WERI-Rb-1 (cell line): ENCODE results near the gene SCYGR2.

Source experiments
- DNase-seq: peaks from one replicate; pipeline ENCODE4 v3.0.0-alpha.2; 2020
- H3K27ac ChIP-seq: fragments of 250-450 bp; sonication (Bioruptor Pico); 2 replicates; pipeline ENCODE4 v1.5.1; 2020; ENCODE audit warnings: mild to moderate bottlenecking, moderate library complexity
- H3K27me3 ChIP-seq: fragments of 250-450 bp; sonication (Bioruptor Pico); 2 replicates; pipeline ENCODE4 v1.5.1; 2021; ENCODE audit warnings: mild to moderate bottlenecking, low read depth, moderate library complexity; ENCODE audit not compliant: insufficient read depth, severe bottlenecking
- H3K36me3 ChIP-seq: fragments of 250-450 bp; sonication (Bioruptor Pico); 2 replicates; pipeline ENCODE4 v1.5.1; 2020; ENCODE audit warnings: mild to moderate bottlenecking, moderate library complexity
- H3K4me3 ChIP-seq: 2 replicates; pipeline ENCODE4 v1.5.1; 2011; ENCODE audit warnings: low read depth, mild to moderate bottlenecking, control low read depth, low read length
- H3K9me3 ChIP-seq: fragments of 250-450 bp; sonication (Bioruptor Pico); 2 replicates; pipeline ENCODE4 v1.5.1; 2021; ENCODE audit warnings: mild to moderate bottlenecking, moderate library complexity; ENCODE audit not compliant: severe bottlenecking
- CTCF ChIP-seq: IDR thresholded peaks from 2 replicates; pipeline ENCODE4 v1.5.1; 2011; ENCODE audit warnings: low read depth, mild to moderate bottlenecking, control low read depth, inconsistent platforms, low read length

SCYGR2 gene

GRCh38 chr2:227570615-227571014 lies 28.1 kb upstream of the SCYGR2 start:
- TF ChIP-seq CTCF, result no peak
- no peaks in the 10 kb centered on the region for H3K27me3 ChIP-seq
- no peak for DNase-seq
- no peaks in the 10 kb centered on the region for H3K36me3 ChIP-seq
- no peak overlapping the region for H3K27ac ChIP-seq
- H3K4me3 ChIP-seq, result no peak overlapping the region
- H3K9me3 ChIP-seq, result no peaks in the 10 kb centered on the region

GRCh38 chr2:227576110-227576509 lies 22.6 kb upstream of the SCYGR2 start:
- no peaks in the 10 kb centered on the region for H3K9me3 ChIP-seq
- H3K36me3 ChIP-seq, result no peaks in the 10 kb centered on the region
- no peak for DNase-seq
- TF ChIP-seq CTCF, result no peak
- no peak overlapping the region for H3K4me3 ChIP-seq
- no peak overlapping the region for H3K27ac ChIP-seq
- H3K27me3 ChIP-seq, result no peaks in the 10 kb centered on the region

- DNase-seq, result no peak
Measured at GRCh38 chr2:227576812-227577211, 21.9 kb upstream of the SCYGR2 start.

GRCh38 chr2:227577555-227577954 lies 21.1 kb upstream of the SCYGR2 start:
- no peak for TF ChIP-seq CTCF
- H3K9me3 ChIP-seq, result no peaks in the 10 kb centered on the region
- DNase-seq, result no peak
- no peaks in the 10 kb centered on the region for H3K27me3 ChIP-seq
- no peak overlapping the region for H3K4me3 ChIP-seq
- no peaks in the 10 kb centered on the region for H3K36me3 ChIP-seq
- no peak overlapping the region for H3K27ac ChIP-seq

More at GRCh38 chr2:227576812-227577211, 21.9 kb upstream of the SCYGR2 start:
- no peak for TF ChIP-seq CTCF
- Histone ChIP-seq H3K9me3 (no peaks in the 10 kb centered on the region), H3K27ac (no peak overlapping the region), H3K36me3 (no peaks in the 10 kb centered on the region), H3K4me3 (no peak overlapping the region), H3K27me3 (no peaks in the 10 kb centered on the region)

GRCh38 chr2:227578642-227579041 lies 20.1 kb upstream of the SCYGR2 start:
- Histone ChIP-seq H3K9me3 (no peaks in the 10 kb centered on the region), H3K27ac (no peak overlapping the region), H3K27me3 (no peaks in the 10 kb centered on the region), H3K4me3 (no peak overlapping the region), H3K36me3 (no peaks in the 10 kb centered on the region)
- DNase-seq, result no peak
- TF ChIP-seq CTCF, result no peak

- no peak for TF ChIP-seq CTCF
- H3K27ac ChIP-seq, result no peak overlapping the region
- no peaks in the 10 kb centered on the region for H3K36me3 ChIP-seq
- no peaks in the 10 kb centered on the region for H3K9me3 ChIP-seq
- DNase-seq, result no peak
- H3K4me3 ChIP-seq, result no peak overlapping the region
- H3K27me3 ChIP-seq, result no peaks in the 10 kb centered on the region
Measured at GRCh38 chr2:227579791-227580190, 18.9 kb upstream of the SCYGR2 start.
